ENCODE data around the gene NAGLU. TPM values are rescaled to one million over a fixed set of nuclear protein-coding genes. Genes with fewer than 3 reads are reported as not detected.

NAGLU gene
- total and polyA plus RNA-seq, 2 of the 13 experiments (the other 11 are each of a cell fraction or from before 2014, with no cell fraction given), result 28.2 to 40.1 TPM

DNA sequence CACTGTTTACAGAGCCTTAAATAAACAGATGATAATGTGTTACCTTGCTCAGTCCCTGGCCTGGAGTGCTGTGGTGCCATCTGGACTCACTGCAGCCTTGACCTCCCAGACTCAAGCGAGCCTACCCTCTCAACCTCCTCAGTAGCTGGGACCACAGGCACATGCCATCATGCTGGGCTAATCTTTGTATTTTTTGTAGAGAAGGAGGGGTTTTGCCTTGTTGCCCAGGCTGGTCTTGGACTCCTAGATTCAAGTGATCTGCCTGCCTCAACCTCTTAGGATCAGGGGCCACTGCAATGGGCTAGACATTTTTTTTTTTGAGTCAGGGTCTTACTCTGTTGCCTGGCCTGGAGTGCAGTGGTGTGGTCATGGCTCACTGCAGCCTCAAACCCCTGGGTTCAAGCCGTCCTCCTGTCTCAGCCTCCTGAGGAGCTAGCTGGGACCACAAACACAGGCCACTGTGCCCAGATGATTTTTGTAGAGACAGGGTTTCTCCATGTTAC, 5.0 kb upstream of the NAGLU start (continued):
- TF ChIP-seq ZNF24 (IDR thresholded peaks at IDR 0.05), result 0 out of 2 replicates have a peak, but pooled peaks have one; percentile 19
- no peak; the same call in 1 of the 2 replicates for TF ChIP-seq SALL2 (CRISPR knock-in tag; IDR thresholded peaks at IDR 0.05)
- peak; percentile 73 for TF ChIP-seq XRCC5 (optimal IDR thresholded peaks at IDR 0.05; ENCODE audit: low read length)
- 0 out of 2 replicates have a peak, but pooled peaks have one; percentile 48 for TF ChIP-seq HMGXB3 (CRISPR knock-in tag; IDR thresholded peaks at IDR 0.05; ENCODE audit: borderline replicate concordance)
- peak; percentile 80 for TF ChIP-seq KDM2A (CRISPR knock-in tag; IDR thresholded peaks at IDR 0.05; ENCODE audit: borderline replicate concordance, low read depth)
- TF ChIP-seq ZSCAN21 (CRISPR knock-in tag; IDR thresholded peaks at IDR 0.05; ENCODE audit: borderline replicate concordance), result peak; percentile 90
- TF ChIP-seq LCORL (IDR thresholded peaks at IDR 0.05), result no peak
- TF ChIP-seq LCORL (CRISPR knock-in tag; IDR thresholded peaks at IDR 0.05), result peak; percentile 84; the same call in 1 of the 2 replicates
- TF ChIP-seq TOPORS (CRISPR knock-in tag; IDR thresholded peaks at IDR 0.05), result peak; percentile 64; the same call in 1 of the 2 replicates
- TF ChIP-seq KDM5A (IDR thresholded peaks at IDR 0.05; ENCODE audit: borderline replicate concordance, low read length), result no peak
- no peak for TF ChIP-seq KIAA2018 (CRISPR knock-in tag; IDR thresholded peaks at IDR 0.05; ENCODE audit: borderline replicate concordance)
- no peak; the same call in 1 of the 2 replicates for TF ChIP-seq TSC22D2 (CRISPR knock-in tag; IDR thresholded peaks at IDR 0.05; ENCODE audit: borderline replicate concordance)
- peak; percentile 91; the same call in 1 of the 2 replicates for TF ChIP-seq ZNF788 (CRISPR knock-in tag; IDR thresholded peaks at IDR 0.05; ENCODE audit: borderline replicate concordance)
- peak; percentile 93; the same call in 1 of the 2 replicates for TF ChIP-seq ZNF468 (CRISPR knock-in tag; IDR thresholded peaks at IDR 0.05)
- TF ChIP-seq, protein P1, sequence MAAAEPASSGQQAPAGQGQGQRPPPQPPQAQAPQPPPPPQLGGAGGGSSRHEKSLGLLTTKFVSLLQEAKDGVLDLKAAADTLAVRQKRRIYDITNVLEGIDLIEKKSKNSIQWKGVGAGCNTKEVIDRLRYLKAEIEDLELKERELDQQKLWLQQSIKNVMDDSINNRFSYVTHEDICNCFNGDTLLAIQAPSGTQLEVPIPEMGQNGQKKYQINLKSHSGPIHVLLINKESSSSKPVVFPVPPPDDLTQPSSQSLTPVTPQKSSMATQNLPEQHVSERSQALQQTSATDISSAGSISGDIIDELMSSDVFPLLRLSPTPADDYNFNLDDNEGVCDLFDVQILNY (CRISPR knock-in tag; conservative IDR thresholded peaks at IDR 0.05), result no peak
- no peak for TF ChIP-seq NCOA5 (CRISPR knock-in tag; IDR thresholded peaks at IDR 0.05)
- TF ChIP-seq ZNF460 (CRISPR knock-in tag; IDR thresholded peaks at IDR 0.05; ENCODE audit: borderline replicate concordance), result no peak

Measured in HepG2 (cell line).